Activated T-cell treated with anti-CD3 and anti-CD28 coated beads, Interleukin-2, amount 50 U/mL, for 72 hours (primary cell): ENCODE measurements around the gene CREBRF. TPM values are rescaled to one million over a fixed set of nuclear protein-coding genes. Genes with fewer than 3 reads are reported as not detected.
"Not testable (repeated sequence)": the region's sequence is repeated elsewhere in the genome, so short reads cannot be mapped to it uniquely, and the experiment has no call there.

Experiments used
- ATAC-seq, 2 donors: fragments of 150-1000 bp; cut with Tn5 transposase; replicated peaks in 1 of 2; 2 replicates each; pipeline ENCODE4 v1.10.0; 2021; ENCODE audit warnings: moderate library complexity in 2 of 2, mild to moderate bottlenecking in 1 of 2
- DNase-seq, 2 donors: peaks; one replicate each; pipeline ENCODE4 v3.0.0; 2021 to 2022; ENCODE audit warnings: mixed read lengths in 1 of 2
- H3K27ac Mint-ChIP-seq: one replicate; pipeline ENCODE4 v1.8.0; 2022; ENCODE audit warnings: mild to moderate bottlenecking, moderate library complexity, mixed read lengths
- H3K27me3 Mint-ChIP-seq: one replicate; pipeline ENCODE4 v1.8.0; 2022; ENCODE audit warnings: low read depth, mixed read lengths
- H3K36me3 Mint-ChIP-seq, 2 donors: one replicate each; pipeline ENCODE4 v1.8.0; 2022; ENCODE audit warnings: mixed read lengths in 2 of 2, mild to moderate bottlenecking in 1 of 2; ENCODE audit not compliant: insufficient read depth in 2 of 2
- H3K4me1 Mint-ChIP-seq: one replicate; pipeline ENCODE4 v1.8.0; 2022; ENCODE audit warnings: low read depth, mixed read lengths
- H3K4me3 Mint-ChIP-seq, 2 donors: one replicate each; pipeline ENCODE4 v1.8.0; 2022; ENCODE audit warnings: mild to moderate bottlenecking in 2 of 2, mixed read lengths in 2 of 2, moderate library complexity in 2 of 2
- H3K9me3 Mint-ChIP-seq, 2 donors: one replicate each; pipeline ENCODE4 v1.8.0; 2022; ENCODE audit warnings: mixed read lengths in 2 of 2
- total RNA-seq, 2 donors: library from RNA; stranded (reverse); gene quantifications; one replicate each; pipeline ENCODE4 v1.2.3, GENCODE V29; 2022

Gene CREBRF
- total RNA-seq, 2 donors from 2014 or later: 33.1 to 35.8 TPM

DNA sequence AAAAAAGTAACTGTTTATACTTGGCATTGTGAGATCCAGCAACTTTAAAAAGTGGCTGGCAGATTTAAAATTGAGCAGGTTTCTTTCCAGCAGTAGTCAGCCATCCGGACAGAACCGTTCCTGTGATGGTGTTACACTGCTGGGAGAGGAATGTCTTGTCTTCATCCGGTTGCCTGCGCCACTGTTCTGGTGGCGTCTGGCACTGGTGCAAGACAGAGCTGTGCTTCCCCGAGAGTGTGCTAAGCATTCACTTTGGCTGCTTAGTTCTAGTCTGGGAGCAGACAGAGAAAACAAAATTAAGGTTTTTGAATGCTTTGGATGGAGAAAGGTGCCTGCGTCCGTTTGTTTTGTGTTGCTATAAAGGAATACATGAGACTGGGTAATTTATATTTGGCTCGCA is 35.5 kb upstream of the CREBRF start:
- no peak for DNase-seq
- Mint-ChIP-seq H3K27me3 (no peaks in the 10 kb centered on the region), H3K36me3 (peaks cover 6 to 13% of the 10 kb centered on the region in 2 donors), H3K27ac (peak overlapping the region; percentile 79), H3K9me3 (no peaks in the 10 kb centered on the region), H3K4me3 (no peak overlapping the region), H3K4me1 (peaks cover 30% of the 10 kb centered on the region)
- ATAC-seq: no peak

DNA sequence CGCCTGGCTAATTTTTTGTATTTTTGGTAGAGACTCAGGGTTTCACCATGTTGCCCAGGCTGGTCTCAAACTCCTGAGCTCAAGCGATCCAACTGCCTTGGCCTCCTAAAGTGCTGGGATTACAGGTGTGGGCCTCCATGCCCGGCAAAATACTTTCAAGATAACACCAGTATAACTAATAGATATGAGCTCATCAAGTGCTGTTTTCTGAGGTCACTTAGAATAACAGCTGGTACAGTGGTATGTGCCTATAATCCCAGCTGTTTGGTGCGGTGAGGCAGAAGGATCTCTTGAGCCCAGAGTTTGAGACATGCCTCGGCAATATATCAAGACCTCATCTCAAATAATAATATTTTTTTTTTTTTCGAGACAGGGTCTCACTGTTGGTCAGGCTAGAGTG is 30.5 kb upstream of the CREBRF start:
- Mint-ChIP-seq H3K36me3 (peaks cover 6 to 13% of the 10 kb centered on the region in 2 donors), H3K4me1 (peaks cover 11% of the 10 kb centered on the region), H3K27me3 (no peaks in the 10 kb centered on the region), H3K9me3 (no peaks in the 10 kb centered on the region), H3K27ac (peak overlapping the region; percentile 22), H3K4me3 (no peak overlapping the region)
- ATAC-seq (no peak), DNase-seq (no peak)

DNA sequence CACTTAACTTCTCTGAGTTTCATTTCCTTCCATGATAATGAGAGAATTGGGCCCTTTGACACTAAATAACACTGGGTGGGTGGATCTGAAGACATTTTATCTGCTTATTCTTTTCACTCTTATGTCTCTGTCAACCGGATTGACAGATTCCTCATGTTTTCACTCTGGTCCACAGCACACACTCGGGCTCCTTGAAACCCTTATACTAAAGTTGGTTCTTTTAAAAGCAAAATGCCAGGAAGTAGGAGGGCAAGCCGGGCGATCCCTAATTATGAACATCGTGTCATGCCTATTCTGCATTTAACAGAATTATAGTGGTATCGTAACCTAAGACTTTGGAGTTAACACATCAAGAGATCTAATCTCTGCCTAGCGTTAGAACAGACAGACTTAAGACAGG is 28.2 kb upstream of the CREBRF start:
- DNase-seq (no peak), ATAC-seq (no peak)
- Mint-ChIP-seq H3K36me3 (peaks cover 2 to 7% of the 10 kb centered on the region in 2 donors), H3K27me3 (no peaks in the 10 kb centered on the region), H3K9me3 (no peaks in the 10 kb centered on the region), H3K4me1 (peaks cover 10% of the 10 kb centered on the region), H3K4me3 (no peak overlapping the region), H3K27ac (no peak overlapping the region)

DNA sequence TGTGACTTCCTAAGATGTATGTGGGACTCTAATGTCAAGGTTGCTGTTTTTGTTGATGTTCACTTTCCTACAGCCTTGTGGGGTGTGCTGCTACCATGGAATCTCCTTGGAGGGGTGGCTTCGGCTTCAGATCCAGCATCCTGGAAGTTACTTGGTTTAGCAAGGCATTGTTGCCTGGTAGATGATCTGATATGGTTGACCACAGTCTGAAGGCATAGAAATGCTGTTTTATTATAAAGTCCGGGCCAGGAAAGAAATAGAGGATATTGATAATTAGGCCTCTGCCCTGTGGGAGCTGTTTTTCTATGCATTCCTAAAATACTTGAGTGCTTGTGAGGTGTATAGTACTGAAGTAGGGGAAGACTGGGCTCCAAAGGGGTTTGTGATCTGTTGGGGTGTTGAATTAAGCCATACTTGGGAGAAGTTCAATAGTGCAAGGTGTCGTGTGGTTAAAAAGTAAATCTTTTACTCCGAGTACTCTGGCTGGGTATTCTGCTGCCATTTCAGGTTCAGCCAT is 27.3 kb upstream of the CREBRF start:
- Mint-ChIP-seq H3K4me1 (peaks cover 19% of the 10 kb centered on the region), H3K27me3 (no peaks in the 10 kb centered on the region), H3K9me3 (no peaks in the 10 kb centered on the region), H3K27ac (no peak overlapping the region), H3K4me3 (no peak overlapping the region), H3K36me3 (peaks cover 2 to 9% of the 10 kb centered on the region in 2 donors)
- no peak for ATAC-seq
- no peak for DNase-seq

DNA sequence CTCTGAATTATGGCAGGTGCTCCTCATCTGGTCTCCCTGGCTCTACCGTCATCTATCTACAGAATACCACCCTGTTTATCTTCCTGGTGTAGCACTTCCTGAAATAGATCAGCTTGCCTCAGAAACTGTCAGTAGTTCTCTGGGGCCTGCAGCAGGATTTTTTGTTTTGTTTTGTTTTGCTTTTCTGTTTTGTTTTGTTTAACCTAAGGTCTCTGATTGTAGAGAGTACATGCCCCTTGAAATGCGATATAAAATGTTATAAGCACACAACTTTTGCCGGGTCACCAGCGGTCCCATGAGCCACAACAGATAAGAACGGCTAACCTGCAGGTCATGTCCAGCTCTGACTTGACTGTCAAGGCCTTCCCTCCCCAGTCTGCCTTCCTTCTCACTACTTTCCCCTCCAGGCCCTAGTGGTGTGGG is 26.6 kb upstream of the CREBRF start:
- Mint-ChIP-seq H3K36me3 (peaks cover 2 to 8% of the 10 kb centered on the region in 2 donors), H3K4me1 (peaks cover 24% of the 10 kb centered on the region), H3K9me3 (no peaks in the 10 kb centered on the region), H3K27me3 (no peaks in the 10 kb centered on the region), H3K27ac (no peak overlapping the region), H3K4me3 (no peak overlapping the region)
- DNase-seq (no peak), ATAC-seq (no peak)

DNA sequence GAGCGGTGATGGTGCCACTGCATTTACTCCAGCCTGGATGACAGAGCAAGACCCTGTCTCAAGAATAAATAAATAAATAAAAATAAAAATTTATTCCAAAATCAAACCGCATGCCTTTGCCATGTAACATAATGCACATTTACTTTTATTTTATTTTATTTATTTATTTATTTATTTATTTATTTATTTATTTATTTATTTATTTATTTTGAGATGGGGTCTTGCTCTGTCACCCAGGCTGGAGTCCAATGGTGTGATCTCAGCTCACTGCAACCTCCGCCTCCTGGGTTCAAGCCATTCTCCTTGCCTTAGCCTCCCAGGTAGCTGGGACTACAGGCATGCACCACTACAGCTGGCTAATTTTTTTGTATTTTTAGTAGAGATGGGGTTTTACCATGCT is 24.1 kb upstream of the CREBRF start:
- not testable (repeated sequence) for ATAC-seq, H3K4me3 Mint-ChIP-seq, H3K27ac Mint-ChIP-seq

DNA sequence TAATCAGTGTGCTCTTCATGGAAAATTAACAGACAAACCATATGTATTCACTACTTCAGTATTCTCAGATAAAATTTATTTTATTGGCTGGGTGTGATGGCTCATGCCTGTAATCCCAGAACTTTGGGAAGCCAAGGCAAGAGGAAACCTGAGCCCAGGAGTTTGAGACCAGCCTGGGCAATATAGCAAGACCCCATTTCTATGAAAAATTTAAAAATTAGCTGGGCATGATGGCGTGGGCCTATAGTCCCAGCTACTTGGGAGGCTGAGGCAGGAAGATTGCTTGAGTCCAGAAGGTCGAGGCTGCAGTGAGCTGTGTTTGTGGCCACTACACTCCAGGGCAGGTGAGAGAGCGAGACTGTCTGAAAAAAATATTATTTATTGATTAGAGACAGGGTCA is 23.4 kb upstream of the CREBRF start:
- Mint-ChIP-seq H3K4me1 (peaks cover 44% of the 10 kb centered on the region), H3K27ac (no peak overlapping the region), H3K36me3 (peaks cover 2 to 10% of the 10 kb centered on the region in 2 donors), H3K4me3 (no peak overlapping the region), H3K27me3 (no peaks in the 10 kb centered on the region), H3K9me3 (no peaks in the 10 kb centered on the region)
- ATAC-seq (no peak), DNase-seq (no peak)

More for the DNA sequence above, 24.1 kb upstream of the CREBRF start:
- H3K27me3 Mint-ChIP-seq, DNase-seq, H3K9me3 Mint-ChIP-seq: not testable (repeated sequence)
- peaks cover 40% of the 10 kb centered on the region for H3K4me1 Mint-ChIP-seq
- peaks cover 2 to 10% of the 10 kb centered on the region in 2 donors for H3K36me3 Mint-ChIP-seq

DNA sequence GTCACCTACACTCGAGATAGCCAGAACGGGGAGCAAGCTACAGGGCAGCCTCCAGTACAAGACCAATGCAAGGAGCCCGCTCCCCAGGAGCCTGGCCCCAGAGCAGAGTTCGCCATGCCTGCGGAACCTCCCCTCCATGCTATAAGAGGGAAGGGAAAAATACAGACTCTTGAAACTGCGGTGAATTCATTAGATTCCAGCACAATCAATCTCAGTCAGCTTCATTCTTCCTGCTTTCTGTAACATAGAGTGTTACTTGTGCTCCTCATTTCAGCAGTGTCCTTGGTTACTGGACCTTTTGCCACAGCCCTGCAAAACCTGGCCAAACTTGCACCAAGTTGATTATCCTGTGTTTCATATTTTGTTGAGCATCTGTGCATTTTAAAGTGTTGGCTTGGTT is 22.2 kb upstream of the CREBRF start:
- no peaks in the 10 kb centered on the region for H3K9me3 Mint-ChIP-seq
- H3K4me1 Mint-ChIP-seq: peaks cover 46% of the 10 kb centered on the region
- ATAC-seq: no peak

DNA sequence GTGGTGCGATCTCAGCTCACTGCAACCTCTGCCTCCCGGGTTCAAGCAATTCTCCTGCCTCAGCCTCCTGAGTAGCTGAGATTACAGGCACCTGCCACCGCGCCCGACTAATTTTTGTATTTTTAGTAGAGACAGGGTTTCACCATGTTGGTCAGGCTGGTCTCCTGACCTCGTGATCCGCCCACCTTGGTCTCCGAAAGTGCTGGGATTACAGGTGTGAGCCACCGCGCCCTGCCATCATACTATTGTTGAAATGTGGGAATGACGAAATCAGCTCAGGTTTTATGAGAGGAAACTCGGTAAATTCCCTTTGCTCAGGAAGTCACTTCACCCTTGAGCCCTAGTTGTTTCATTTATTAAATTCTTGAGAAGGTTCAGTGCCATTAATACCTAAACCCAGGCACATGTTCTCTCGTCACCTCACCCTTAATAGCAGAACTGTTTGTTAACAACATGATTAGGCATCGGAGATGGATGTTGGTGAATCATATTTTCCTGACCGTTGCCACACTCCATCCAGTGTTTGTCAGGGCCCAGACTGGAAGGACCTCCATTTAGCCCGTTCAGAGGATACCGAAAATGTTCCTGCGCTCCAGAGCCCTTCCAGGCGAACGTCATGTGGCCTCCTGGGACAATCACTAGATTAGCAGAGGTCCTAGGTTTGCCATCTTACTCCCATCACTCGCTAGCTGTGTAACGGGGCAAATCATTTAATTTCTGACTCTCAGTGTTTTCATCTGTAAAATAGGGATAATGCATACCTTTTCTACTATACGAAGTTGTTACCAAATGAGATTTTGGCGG is 20.0 kb upstream of the CREBRF start:
- Mint-ChIP-seq H3K9me3 (peaks cover 0 to 3% of the 10 kb centered on the region in 2 donors), H3K4me1 (peaks cover 58% of the 10 kb centered on the region)
- DNase-seq: peak; percentile 58 to 60

More for the DNA sequence above, 22.2 kb upstream of the CREBRF start:
- peak overlapping the region; percentile 70 for H3K27ac Mint-ChIP-seq
- H3K4me3 Mint-ChIP-seq: no peak overlapping the region
- DNase-seq: no peak
- H3K27me3 Mint-ChIP-seq: no peaks in the 10 kb centered on the region
- peaks cover 2 to 10% of the 10 kb centered on the region in 2 donors for H3K36me3 Mint-ChIP-seq

DNA sequence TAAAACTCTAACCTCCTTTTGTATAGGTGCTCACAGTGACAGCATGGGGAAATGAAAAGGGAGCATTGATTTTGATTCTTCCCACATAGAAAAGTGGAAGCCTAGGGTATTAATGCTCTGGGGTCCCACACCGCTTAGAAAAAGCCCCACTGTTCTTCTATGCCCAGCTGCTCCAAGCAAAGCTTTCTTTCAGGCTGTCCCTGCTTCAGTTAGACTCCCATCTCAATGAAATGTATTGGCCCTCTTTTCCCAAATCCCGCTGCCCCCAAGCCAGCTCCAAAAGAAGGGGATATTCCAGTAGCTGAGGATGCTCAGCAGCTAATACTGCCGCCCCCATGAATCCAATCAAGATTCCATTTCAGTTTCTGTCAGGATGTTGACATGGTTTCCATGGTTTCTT is 17.0 kb upstream of the CREBRF start:
- DNase-seq (no peak), ATAC-seq (no peak)
- Mint-ChIP-seq H3K4me1 (peaks cover 46% of the 10 kb centered on the region), H3K27ac (peak overlapping the region; percentile 38), H3K36me3 (peaks cover 7 to 8% of the 10 kb centered on the region in 2 donors), H3K4me3 (no peak overlapping the region), H3K9me3 (peaks cover 0 to 3% of the 10 kb centered on the region in 2 donors), H3K27me3 (no peaks in the 10 kb centered on the region)

More for the DNA sequence above, 20.0 kb upstream of the CREBRF start:
- no peaks in the 10 kb centered on the region for H3K27me3 Mint-ChIP-seq
- peak; percentile 50 to 64 for ATAC-seq
- peaks cover 7 to 10% of the 10 kb centered on the region in 2 donors for H3K36me3 Mint-ChIP-seq
- peak overlapping the region; percentile 94 for H3K27ac Mint-ChIP-seq
- peak overlapping the region; percentile 81 to 91 for H3K4me3 Mint-ChIP-seq

DNA sequence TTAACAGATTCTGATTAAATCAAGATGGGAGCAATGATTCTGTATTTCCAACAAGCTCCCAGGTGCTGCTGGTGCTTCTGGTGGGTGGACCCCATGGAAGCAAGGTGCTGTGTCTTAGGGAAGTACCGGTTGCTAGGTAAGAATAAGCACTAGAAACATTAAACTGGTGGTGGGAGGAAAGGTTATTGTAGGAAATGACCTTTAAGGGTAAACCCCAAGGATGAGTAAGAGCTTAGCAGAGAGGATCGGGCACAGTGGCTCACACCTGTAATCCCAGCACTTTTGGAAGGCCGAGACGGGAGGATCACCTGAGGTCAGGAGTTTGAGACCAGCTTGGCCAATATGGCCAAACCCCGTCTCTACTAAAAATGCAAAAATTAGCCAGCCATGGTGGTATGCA is 16.2 kb upstream of the CREBRF start:
- Mint-ChIP-seq H3K27me3 (no peaks in the 10 kb centered on the region), H3K27ac (no peak overlapping the region), H3K36me3 (peaks cover 1 to 5% of the 10 kb centered on the region in 2 donors), H3K4me1 (peaks cover 39% of the 10 kb centered on the region), H3K9me3 (peaks cover 0 to 3% of the 10 kb centered on the region in 2 donors), H3K4me3 (no peak overlapping the region)
- ATAC-seq (no peak), DNase-seq (no peak)

DNA sequence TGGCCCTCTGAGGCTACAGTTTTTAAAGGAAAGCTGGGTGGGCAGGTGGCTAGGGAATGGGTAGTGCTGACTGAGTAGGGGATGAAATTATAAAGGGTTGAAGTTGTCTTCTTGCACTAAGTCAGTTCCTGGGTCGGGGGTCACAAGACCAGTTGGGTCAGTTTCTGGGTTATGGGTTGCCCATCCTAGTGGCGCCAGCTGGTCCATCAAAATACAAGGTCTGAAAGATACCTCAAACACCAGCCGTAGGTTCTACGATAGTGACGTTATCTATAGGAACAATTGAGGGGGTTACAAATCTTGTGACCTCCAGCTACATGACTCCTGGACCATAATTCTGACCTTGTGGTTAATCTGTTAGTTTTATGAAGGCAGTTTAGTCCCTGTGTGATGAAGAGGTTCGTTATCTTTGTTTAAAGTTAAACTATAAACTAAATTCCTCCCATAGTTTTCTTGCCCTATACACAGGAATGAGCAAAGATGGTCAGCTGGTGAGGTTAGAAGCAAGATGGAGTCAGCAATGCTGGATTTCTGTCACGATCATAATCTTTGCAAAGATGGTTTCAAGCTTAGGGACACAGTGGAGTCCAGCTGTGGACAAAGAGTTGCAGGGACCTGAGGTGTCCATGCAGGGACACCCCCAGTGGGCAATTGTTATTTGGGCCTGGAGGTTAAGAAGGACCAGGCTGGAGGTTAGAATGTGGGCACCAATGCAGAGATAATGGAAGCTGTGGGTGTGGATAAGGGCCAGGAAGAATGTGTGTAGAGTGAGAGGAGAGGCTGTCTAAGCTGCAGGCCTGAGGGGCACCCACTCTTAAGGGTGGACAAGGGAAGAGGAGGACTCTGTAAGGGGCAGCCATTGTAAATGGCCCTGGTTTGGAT is 14.0 kb upstream of the CREBRF start:
- peaks cover 17% of the 10 kb centered on the region for H3K4me1 Mint-ChIP-seq
- DNase-seq (no peak), ATAC-seq (no peak)
- no peak overlapping the region for H3K4me3 Mint-ChIP-seq
- peaks cover 0 to 3% of the 10 kb centered on the region in 2 donors for H3K9me3 Mint-ChIP-seq
- no peaks in the 10 kb centered on the region for H3K27me3 Mint-ChIP-seq
- H3K27ac Mint-ChIP-seq: no peak overlapping the region
- peaks cover 0 to 5% of the 10 kb centered on the region in 2 donors for H3K36me3 Mint-ChIP-seq

DNA sequence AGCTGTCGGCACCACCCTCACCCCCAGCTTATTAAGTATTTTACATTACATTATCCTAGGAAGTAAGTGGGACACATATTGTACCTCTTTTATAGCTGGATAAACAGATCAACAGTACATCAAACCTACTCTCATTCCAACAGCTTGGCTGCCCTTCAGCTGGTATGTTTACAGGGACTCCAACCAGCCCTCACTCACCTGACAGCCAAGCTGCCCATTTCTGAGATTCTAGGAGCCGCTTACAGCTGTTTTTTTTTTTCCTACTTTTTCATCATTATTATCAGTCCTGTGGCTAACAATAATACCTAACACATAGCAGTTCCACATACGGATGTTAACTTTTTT is 13.4 kb upstream of the CREBRF start:
- Mint-ChIP-seq H3K27ac (no peak overlapping the region), H3K36me3 (peaks cover 0 to 5% of the 10 kb centered on the region in 2 donors)

More for the DNA sequence above, 13.4 kb upstream of the CREBRF start:
- no peak overlapping the region for H3K4me3 Mint-ChIP-seq
- DNase-seq (no peak), ATAC-seq (no peak)
- no peaks in the 10 kb centered on the region for H3K27me3 Mint-ChIP-seq
- peaks cover 0 to 3% of the 10 kb centered on the region in 2 donors for H3K9me3 Mint-ChIP-seq
- H3K4me1 Mint-ChIP-seq: peaks cover 14% of the 10 kb centered on the region
